Activated T-cell treated with anti-CD3 and anti-CD28 coated beads, Interleukin-2, amount 50 U/mL, for 1 hour (primary cell): Measurements from ENCODE around the gene CRB3.

Source experiments
- DNase-seq: peaks from one replicate; pipeline ENCODE4 v3.0.0-alpha.2; 2020

The CRB3 gene

GRCh38 chr19:6470173-6470572, 6.1 kb downstream of the CRB3 start:
- no peak for DNase-seq

DNA sequence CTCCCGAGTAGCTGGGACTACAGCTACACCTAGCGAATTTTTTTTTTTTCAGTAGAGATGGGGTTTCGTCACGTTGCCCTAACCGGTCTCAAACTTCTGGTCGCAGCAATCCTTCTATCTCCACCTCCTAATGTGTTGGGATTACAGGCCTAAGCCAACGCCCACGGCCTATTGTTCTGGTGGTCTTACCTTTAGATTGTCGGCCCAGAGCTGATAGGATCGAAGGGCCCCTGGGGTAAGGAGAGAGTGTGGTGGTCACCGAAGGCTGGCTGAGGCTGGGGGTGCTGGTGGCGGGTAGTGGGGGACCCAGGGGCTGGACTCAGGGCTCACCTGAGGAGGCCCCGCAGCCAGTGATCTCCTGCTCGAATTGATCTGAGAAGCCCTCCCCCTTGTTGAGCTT, 7.0 kb downstream of the CRB3 start:
- no peak for DNase-seq

DNA sequence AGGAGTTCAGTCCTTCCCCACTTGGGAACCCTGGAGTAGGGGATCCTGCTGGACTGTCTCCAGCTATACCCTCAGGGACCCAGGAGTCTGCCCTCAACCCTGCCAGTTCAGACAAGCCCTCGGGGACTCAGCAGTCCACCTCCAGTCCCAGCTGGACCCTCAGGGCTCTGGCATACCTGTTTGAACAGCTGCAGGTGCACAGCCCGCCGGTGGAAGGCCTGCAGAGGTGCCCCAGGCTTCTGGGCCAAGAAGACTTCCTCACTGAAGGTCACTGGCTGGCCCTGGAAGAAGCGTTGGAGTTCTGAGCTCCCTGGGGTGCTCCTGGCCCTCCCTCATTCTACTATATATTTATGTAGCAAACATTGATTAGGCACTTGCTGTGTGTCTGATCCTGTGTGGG, 8.6 kb downstream of the CRB3 start:
- no peak for DNase-seq

- DNase-seq, result no peak
Observed at GRCh38 chr19:6473647-6474046, 9.6 kb downstream of the CRB3 start.

DNA sequence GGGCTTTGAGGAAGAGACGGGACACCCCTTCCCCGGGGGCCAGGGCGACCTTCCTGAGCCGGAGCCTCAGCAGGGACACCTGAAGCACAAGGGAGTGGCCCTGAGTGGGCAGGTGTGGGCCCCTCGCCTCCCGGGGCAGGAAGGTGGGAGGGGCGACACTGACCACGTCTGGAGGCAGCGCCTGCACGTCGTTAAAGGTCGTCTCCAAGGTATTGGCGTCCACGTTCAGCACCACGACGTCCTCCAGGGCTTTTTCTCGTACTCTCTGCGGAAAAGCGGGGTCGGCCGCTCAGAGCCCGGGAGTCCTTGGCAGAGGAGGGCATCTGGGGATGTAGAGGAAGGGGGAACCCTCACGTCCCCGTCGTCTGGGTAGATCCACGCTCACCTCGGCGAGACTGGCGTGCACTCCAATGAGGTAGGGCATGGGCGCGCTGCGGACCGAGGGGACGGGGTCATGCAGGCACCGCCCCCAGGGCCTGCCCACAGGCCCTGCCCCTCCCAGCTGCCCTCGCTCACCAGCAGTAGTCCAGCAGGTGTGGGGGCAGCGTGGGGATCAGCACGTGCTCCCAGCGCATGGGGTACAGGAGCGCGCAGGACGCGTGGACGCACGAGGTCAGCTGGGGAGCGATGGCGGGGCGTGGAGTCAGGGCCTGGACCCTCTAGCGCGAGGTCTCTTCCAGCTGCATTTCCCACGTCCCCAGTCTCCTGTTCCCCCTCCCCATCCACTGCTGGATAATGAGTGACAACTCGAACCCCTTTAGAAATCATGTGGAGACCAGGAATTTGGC, 11.4 kb downstream of the CRB3 start:
- DNase-seq, result no peak

GRCh38 chr19:6476155-6476895, 12.3 kb downstream of the CRB3 start:
- peak; percentile 81 for DNase-seq

DNA sequence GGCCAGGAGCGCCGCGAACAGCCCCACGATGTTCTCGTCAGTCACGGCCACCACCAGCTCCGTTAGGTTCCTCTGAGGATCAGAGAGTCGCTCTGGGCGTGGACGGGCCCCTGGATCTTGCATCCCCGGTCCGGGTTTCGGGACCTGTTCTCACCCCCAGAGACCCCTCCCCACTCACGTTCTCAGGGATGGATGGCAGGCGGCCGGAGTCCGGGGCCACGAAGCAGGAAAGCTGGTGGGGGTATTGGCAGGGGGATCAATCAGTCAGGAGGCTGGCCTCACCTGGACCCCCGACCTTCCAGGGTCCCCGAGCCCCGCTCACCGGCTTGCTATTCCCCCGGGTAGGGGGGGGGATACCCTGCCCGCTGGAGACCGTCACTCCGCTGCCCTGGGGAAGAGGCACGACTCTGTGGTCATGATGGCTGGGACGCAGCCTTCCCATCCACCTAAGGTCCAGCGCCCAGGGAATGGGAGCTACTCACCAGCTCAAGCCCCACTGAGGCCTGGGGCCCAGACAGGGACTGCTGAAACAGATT, 12.9 kb downstream of the CRB3 start:
- DNase-seq, result no peak

GRCh38 chr19:6478815-6479214, 14.7 kb downstream of the CRB3 start:
- DNase-seq, result no peak

GRCh38 chr19:6479836-6480398, 15.8 kb downstream of the CRB3 start:
- no peak for DNase-seq

DNA sequence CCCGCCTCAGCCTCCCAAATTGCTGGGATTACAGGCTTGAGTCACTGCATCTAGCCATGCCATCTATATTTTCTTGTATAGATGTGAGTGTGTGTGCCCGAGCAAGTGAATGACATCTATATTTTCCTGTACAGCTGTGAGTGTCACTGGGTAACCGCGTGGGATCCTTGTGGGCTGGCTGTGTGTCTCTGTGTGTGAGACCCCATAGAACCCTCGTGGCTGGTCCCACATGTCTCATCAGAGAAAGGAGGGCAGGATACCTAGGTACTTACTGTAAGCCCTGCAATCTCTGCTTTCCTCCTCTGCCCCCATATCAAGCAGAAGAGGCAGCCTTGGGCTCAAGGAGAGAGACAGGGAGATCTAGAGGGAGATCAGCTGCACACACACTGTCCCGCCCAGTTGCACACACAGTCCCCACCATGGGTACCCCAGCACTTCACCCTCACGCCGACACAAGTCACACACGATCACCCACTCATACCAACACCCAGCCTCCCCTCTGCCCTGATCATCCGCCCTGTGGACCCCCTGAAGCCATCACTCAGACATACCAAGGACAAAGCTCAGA, 16.9 kb downstream of the CRB3 start:
- DNase-seq, result no peak

- DNase-seq, result peak; percentile 67
Observed at GRCh38 chr19:6481541-6482342, 17.7 kb downstream of the CRB3 start, which contains the start of gene DENND1C. Gene DENND1C, minus strand, starts transcription at chr19:6481787. Its CDS starts 92 bp downstream, at chr19:6481695.

DNA sequence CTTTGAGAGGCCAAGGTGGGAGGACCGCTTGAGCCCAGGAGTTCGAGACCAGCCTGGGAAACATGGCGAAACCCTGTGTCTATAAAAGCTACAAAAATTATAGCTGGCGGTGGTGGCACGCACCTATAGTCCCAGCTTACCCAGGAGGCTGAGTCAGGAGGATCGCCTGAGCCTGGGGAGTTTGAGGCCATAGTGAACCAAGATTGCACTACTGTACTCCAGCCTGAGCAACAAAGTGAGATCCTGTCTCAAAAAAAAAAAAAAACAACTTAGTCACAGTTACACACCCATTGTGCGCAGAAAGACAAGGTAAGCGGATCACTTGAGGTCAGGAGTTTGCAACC, 18.2 kb downstream of the CRB3 start:
- no peak for DNase-seq

DNA sequence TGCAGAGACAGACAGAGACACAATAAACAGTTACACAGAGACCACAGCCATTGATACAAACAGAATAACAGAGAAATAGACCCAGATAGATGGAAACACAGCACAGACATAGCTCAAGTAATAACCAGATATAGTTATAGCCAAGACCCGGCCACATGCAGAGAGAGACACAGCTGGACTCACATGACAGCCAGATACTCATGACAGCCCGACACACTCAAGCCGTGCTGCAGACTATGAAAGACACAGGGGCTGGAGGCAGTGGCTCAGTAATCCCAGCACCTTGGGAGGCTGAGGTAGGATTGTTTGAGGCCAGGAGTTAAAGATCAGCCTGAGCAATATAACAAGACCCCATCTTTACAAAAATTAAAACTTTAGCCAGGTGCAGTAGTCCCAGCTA, 19.2 kb downstream of the CRB3 start:
- DNase-seq, result no peak

DNA sequence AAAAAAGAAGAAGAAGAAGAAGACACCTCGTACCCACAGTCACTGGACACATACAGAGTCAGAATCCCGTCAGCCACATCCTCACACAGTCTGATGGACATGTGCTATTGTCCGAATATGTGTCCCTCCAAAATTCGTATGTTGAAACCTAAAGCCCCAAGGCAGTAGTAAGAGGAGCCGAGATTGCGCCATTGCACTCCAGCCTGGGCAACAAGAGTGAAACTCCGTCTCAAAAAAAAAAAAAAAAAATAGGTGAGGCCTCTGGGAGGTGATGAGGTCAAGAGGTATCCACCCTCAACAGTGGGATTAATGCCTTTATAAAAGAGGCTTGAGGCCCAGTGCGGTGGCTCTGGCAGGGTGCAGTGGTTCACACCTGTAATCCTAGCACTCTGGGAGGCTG, 20.2 kb downstream of the CRB3 start:
- DNase-seq, result no peak

- DNase-seq, result no peak
Observed at GRCh38 chr19:6484831-6485230, 20.8 kb downstream of the CRB3 start.

DNA sequence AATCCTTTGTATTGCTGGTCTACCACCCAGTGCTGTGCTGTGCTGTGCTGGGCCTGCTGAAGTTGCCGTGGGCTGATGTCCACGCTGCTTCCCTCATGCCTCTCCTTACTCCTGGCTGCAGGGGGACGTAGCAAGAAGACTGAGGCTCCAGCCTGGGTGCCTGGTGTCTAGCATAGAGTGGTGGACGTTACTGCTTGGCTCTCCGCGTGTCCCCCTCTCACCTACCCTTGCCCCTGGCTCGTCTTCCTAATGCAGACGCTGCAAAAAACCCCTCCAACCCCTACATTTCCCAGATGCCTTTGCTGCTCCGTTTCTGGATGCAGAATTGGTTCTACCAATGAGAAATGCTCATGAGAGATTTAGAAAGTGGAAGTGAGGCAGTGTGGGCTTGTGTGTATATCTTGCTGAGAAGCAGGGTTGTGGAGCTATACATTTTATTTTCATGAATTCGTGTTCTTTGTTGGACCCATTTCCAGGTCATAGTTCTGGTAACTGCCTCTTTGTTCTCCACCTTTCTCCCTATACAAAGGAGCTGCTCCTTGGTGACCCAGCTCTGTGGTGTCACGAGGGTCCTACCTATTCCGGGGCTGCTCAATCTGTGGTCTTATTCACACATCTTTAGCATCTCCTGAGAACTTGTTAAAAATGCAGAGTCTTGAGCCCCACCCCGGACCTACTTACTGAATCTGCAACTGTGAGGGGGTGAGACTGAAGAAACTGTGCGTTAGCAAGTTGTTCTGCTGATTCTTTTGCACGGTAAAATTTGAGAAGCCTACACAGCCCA, 25.4 kb downstream of the CRB3 start:
- DNase-seq, result no peak

GRCh38 chr19:6490134-6490533, 26.1 kb downstream of the CRB3 start:
- DNase-seq, result no peak

DNA sequence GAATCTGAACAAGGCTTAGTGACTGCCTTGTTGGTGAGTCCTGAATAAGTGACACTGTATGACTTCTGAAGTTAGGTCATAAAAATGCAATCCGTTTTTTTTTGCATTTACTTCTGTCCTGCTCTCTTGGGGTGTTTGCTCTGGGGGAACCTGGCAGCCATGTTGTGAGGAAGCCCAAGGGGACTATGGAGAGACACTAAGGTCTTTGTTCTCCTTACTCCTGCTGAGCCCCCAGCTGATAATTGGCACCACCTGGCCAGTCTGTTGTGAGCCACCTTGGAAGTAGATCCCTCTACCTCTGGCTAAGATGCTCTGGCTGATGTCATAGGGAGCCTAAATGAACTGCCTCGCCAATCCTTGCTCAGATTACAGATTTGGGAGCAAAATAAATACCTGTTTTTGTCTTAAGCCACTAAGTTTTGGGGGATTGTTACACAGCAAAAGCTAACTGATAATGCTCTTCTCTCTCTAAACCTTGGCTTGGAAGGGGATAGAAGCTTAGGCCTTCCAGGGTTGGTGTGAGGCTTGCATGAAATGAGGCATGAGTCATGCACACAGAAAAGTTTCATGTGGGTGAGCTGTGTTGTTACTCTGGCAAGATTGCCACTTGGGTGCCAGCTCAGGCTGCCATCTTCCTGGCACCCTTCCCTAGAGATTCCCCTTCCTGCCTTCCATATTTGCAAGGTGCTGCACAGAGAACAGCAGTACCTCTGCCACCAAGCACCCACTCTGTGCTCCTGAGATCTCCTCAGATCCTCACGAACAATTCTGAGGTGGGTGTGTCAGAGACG, 27.9 kb downstream of the CRB3 start:
- no peak for DNase-seq

GRCh38 chr19:6494438-6495036, 30.5 kb downstream of the CRB3 start:
- DNase-seq, result no peak

- DNase-seq, result no peak
Observed at GRCh38 chr19:6495947-6496346, 31.9 kb downstream of the CRB3 start.
